ENCODE results near the gene MPC2.
A peak's percentile ranks its signal among the peaks of the same experiment; 100 is the strongest.

MPC2 gene

DNA sequence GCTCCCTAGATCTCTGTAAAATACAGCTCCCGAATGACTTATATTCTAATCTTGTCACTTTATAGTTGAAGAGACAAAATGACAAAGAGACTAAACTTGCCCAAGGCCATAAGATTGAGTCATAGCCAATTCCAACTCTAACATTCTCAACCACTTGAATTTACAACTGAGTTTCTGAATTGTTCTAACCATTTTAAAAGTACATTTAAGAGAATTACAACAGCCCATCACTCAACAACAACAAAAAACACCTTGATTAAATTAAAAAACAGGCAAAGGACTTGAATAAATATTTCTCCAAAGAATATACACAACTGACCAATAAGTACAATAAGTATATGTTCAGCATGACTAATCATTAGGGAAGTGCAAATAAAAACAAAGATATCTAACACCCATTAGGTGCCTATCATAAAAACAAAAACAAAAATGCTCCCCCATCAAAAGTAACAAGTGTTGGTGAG lies 14.2 kb downstream of the MPC2 start:
- peak in 1 of 2 donors; percentile 24 for DNase-seq (ENCODE audit: low read depth in 2 of 2)
- TF ChIP-seq CTCF (IDR thresholded peaks at IDR 0.05; ENCODE audit: low read depth, low read length), result no peak
- H3K4me3 ChIP-seq (replicated peaks in 1 of 2; ENCODE audit: low read depth in 2 of 2, low read length in 2 of 2), result no peak overlapping the region

- no peak overlapping the region for H3K4me3 ChIP-seq (replicated peaks in 1 of 2; ENCODE audit: low read depth in 2 of 2, low read length in 2 of 2)
- DNase-seq (ENCODE audit: low read depth in 2 of 2), result peak; percentile 42 to 69
- TF ChIP-seq CTCF (IDR thresholded peaks at IDR 0.05; ENCODE audit: low read depth, low read length), result no peak
Measured at GRCh38 chr1:167922023-167922422, 14.8 kb downstream of the MPC2 start.

DNA sequence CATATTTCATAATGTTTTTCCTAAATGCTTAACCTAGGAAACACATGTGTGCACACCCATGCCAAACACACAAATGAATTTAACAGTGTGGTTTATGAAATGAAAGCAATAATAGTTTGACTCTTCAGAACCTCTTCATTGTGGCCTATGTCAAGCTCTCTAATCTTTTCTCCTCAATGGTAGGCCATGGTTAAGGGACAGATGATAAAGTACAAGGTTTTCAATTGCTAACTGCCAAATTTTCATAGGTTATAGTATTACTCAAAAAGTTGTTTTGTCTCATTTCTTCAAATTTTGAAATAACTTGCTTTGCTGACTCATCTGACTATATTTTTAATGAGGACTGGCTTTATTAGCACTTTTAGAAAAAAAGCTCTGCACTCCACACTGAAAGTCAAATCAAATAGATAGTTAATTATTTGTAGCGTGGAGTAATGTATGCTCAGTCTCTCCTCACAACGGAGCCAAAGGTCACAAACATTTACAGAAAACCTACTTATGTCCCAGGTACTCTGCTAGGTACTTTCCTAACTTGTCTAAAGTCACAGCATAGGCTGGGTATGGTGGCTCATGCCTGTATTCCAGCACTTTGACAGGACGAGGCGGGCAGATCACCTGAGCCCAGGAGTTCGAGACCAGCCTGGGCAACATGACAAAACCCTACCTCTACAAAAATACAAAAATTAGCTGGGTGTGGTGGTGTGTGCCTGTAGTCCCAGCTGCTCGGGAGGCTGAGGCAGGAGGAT lies 19.9 kb downstream of the MPC2 start:
- TF ChIP-seq CTCF (IDR thresholded peaks at IDR 0.05; ENCODE audit: low read depth, low read length), result no peak
- no peak for DNase-seq (ENCODE audit: low read depth in 2 of 2)
- H3K4me3 ChIP-seq (replicated peaks in 1 of 2; ENCODE audit: low read depth in 2 of 2, low read length in 2 of 2), result no peak overlapping the region

GRCh38 chr1:167915569-167915968 lies 21.3 kb downstream of the MPC2 start:
- H3K4me3 ChIP-seq (replicated peaks in 1 of 2; ENCODE audit: low read depth in 2 of 2, low read length in 2 of 2), result no peak overlapping the region
- TF ChIP-seq CTCF (IDR thresholded peaks at IDR 0.05; ENCODE audit: low read depth, low read length), result no peak
- no peak for DNase-seq (ENCODE audit: low read depth in 2 of 2)

GRCh38 chr1:167913895-167914496 lies 22.9 kb downstream of the MPC2 start, which contains the start of gene ADCY10:
ADCY10 (minus strand) TSS chr1:167914134; CDS start chr1:167905140, 8,994 bp downstream.
- DNase-seq (ENCODE audit: low read depth in 2 of 2), result no peak
- no peak for TF ChIP-seq CTCF (IDR thresholded peaks at IDR 0.05; ENCODE audit: low read depth, low read length)
- H3K4me3 ChIP-seq (replicated peaks in 1 of 2; ENCODE audit: low read depth in 2 of 2, low read length in 2 of 2), result no peak within 1 kb of the TSS

DNA sequence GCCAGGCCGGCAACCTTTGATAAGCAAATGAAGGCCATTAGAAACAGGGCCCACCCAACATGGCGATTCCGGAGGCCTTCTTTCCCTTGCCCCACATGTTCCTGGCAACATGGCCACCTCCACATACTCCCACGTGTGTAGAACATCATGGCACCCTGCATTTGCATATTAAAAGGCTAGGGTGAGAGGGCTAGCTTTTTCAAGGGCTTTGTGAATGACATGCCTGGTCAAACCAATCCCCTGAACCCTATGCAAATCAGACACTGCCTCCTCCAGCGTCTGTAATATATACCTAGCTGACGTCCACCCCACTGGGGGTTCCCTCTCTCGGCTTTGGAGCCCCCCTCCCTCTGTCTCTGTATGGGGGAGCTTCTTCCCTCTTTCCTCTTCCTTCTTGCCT lies 24.6 kb downstream of the MPC2 start:
- no peak overlapping the region for H3K4me3 ChIP-seq (replicated peaks in 1 of 2; ENCODE audit: low read depth in 2 of 2, low read length in 2 of 2)
- TF ChIP-seq CTCF (IDR thresholded peaks at IDR 0.05; ENCODE audit: low read depth, low read length), result no peak
- no peak for DNase-seq (ENCODE audit: low read depth in 2 of 2)

Data from cardiac fibroblast (primary cell).